Measurements from ENCODE around the gene SOX8.

SOX8 gene

DNA sequence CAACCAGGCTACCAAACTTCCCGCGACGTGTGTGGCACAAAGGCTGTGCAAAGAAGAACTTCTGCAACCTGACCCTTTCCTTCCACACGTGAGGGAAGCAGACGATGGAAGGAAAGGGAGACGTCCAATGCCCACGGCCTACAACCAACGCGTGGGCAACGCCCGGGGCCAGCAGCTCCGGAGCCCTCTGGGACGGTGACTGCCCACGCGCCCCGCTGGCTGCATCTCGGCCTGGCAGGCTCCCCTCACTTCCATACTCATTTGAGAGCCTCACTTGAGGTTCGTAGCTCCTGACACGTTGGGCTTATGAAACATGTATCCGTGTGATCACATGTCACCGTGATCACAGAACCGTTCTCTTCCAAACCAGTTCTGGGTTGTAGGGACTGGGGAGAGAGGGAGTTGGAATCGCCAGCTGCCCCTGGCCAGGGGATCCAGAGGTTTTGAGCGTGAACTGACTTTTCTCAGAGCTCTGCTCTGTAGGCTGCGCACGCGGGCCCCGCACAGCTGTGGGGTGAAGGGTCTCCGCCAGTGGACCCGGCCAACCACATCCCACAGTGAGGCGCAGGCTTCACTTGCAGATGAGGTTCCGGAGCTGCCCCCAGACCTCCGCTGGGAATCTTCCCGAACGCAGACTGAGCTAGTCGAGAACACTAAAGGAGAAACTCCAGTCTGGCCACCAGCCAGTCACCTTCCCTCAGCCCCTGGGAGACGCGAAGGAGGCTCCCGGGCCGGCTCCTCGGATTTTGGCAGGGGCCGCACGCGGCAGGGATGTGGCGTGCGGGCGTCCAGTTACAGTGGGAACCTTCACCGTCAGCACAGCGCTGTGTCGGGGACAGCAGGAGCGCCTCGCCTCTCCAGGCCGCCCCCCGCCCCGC lies 11.8 kb upstream of the SOX8 start:
- ChIA-PET POLR2A (no interaction called here), CTCF (no interaction called here)
- no peak for DNase-seq (ENCODE audit: extremely low spot score)
- TF ChIP-seq, protein P1, sequence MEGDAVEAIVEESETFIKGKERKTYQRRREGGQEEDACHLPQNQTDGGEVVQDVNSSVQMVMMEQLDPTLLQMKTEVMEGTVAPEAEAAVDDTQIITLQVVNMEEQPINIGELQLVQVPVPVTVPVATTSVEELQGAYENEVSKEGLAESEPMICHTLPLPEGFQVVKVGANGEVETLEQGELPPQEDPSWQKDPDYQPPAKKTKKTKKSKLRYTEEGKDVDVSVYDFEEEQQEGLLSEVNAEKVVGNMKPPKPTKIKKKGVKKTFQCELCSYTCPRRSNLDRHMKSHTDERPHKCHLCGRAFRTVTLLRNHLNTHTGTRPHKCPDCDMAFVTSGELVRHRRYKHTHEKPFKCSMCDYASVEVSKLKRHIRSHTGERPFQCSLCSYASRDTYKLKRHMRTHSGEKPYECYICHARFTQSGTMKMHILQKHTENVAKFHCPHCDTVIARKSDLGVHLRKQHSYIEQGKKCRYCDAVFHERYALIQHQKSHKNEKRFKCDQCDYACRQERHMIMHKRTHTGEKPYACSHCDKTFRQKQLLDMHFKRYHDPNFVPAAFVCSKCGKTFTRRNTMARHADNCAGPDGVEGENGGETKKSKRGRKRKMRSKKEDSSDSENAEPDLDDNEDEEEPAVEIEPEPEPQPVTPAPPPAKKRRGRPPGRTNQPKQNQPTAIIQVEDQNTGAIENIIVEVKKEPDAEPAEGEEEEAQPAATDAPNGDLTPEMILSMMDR (IDR thresholded peaks at IDR 0.05; ENCODE audit: control extremely low read depth, extremely low read depth, low read depth, missing control alignments) = no peak

DNA sequence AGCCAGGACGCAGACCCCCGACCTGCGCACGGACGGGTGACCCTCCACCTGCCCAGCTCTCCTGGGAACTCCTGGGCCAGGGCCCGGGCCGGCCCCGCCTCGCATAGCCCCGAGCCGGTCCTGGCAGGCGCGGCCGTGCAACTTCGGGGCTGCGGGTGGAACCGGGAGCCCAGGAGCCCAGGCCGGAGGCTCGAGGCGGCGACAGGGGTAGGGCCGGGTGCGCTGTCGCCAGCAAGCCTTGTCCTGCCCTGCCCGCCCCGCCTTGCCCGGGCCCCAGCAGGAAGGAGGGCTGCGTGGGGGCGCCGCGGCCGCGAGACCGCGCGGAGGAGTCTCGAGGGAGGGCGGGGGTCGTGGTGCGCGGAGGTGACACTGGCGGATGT lies 11.2 kb upstream of the SOX8 start:
- POLR2A ChIA-PET = no interaction called here
- no peak for DNase-seq (ENCODE audit: extremely low spot score)
- TF ChIP-seq, protein P1 (IDR thresholded peaks at IDR 0.05; ENCODE audit: control extremely low read depth, extremely low read depth, low read depth, missing control alignments) = no peak
- CTCF ChIA-PET = no interaction called here

DNA sequence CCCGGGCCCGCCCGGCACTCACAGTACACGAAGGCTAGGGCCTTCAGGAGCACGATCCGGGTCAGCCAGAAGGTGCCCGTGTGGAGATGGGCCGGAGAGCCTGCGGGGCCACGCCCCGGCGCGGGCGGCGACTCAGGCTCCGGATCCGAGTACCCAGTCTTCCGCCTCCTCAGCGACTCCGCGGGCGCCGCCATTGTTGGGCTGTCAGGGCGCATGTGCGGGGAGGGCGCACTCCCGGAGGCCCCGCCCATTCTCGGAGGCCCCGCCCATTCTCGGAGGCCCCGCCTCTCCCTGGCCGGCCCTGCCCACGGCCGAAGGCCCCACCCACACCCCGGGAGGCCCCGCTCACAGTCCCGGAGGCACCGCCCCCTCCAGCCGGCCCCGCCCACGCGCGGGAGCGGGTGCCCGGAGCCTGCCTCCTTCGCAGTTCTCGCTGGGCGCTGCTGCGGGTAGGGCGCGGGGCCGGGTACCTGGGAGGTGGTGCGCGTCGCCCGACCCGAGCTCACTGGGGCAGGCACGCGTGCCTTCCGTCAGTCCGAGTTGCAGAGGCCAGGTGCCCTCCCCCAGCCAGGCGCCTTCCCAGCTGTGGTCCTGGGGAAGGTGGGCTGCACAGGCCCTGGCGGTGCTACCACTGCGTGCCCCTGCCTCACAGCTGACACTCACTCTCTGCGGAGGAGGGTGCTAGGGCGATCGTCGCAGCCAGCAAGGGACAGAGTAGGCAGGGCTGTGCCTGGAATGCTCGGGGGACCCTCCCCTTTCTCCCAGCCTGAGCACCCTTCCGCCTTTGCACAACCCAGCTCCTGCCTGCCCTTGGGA lies 10.6 kb upstream of the SOX8 start, which contains the start of gene LMF1:
TSS of gene LMF1 (minus strand) at position 219 of the 816 bp plus-strand sequence. CDS start at position 215, 4 bp downstream.
- CTCF ChIA-PET = no interaction called here
- DNase-seq (ENCODE audit: extremely low spot score) = peak; percentile 100
- POLR2A ChIA-PET = no interaction called here
- TF ChIP-seq, protein P1 (IDR thresholded peaks at IDR 0.05; ENCODE audit: control extremely low read depth, extremely low read depth, low read depth, missing control alignments) = no peak

DNA sequence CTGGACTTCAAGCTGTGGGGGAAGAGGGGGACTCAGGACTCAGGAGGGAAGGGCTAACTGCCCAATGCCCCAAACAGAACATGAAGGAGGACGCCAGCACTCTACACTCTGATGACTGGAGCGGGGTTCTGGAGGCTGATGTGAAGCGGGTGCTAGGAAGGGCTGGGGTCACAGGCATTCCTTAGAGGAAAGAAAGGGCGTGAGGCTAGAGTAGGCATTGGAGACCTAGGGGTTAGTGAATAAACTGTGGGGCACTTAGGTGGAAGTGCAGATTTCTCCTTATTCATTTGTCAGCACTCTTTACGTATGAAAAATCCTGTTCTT lies 10.0 kb upstream of the SOX8 start:
- POLR2A ChIA-PET = no interaction called here
- TF ChIP-seq, protein P1 (IDR thresholded peaks at IDR 0.05; ENCODE audit: control extremely low read depth, extremely low read depth, low read depth, missing control alignments) = no peak
- DNase-seq (ENCODE audit: extremely low spot score) = no peak
- CTCF ChIA-PET = no interaction called here

DNA sequence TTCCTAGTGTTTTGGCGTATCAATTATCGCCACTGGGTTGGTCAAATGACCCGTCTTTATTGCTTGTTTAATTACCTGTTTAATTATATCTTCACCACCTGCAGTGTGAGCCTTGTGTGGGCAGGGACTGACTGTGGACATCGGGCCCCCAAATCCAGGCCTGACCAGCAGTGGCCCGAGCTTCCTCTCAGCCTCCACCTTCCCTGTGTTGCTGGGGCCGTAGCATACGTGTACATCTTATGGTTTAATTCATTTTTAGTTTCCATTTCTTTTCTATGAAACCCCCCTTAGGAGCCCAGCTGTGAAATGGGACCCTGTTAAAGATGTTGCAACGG lies 9.6 kb upstream of the SOX8 start:
- TF ChIP-seq, protein P1 (IDR thresholded peaks at IDR 0.05; ENCODE audit: control extremely low read depth, extremely low read depth, low read depth, missing control alignments) = no peak
- DNase-seq (ENCODE audit: extremely low spot score) = no peak
- ChIA-PET POLR2A (no interaction called here), CTCF (no interaction called here)

DNA sequence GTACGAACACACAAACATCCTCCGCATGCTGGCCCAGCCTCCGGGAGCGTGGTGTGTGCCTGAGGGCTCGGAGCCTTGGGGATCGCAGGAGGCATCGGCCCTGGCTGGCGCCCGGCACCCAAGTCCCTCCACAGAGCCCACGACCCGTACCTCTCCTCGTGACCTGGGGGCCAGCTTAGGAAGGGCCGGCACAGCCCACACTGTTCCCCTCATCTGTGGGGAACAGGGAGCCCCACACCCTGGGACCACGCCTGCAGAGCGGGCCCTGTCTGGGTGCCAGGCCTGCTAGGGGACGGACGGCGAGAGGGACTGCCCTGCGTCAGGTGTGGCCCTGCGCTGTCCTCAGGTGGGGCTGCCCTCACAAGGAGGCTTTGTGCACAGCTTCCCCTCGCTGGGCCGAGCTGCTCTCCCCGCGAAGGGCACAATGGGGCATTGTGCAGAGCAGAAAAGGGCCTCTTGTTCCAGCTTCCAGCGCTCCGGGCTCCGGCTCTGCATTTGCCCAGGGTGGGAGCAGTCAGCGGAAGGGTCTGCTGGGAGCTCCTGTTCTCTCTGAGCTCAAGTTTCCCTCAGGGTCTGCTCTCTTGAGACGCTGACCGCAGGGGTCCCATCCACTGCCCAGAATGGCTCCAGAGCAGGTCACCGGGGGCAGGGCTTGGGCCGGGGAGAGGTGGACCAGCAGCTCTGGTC lies 9.1 kb upstream of the SOX8 start:
- ChIA-PET POLR2A (no interaction called here), CTCF (interaction anchor here (0.8 kb wide), 1 partner anchor 187 kb away, joined by 3 read pairs; no protein-coding TSS in a partner anchor)
- DNase-seq (ENCODE audit: extremely low spot score) = no peak
- TF ChIP-seq, protein P1 (IDR thresholded peaks at IDR 0.05; ENCODE audit: control extremely low read depth, extremely low read depth, low read depth, missing control alignments) = no peak

Data from GM10248 (cell line).